ENCODE measurements around the gene CADM1.

CADM1 gene

DNA sequence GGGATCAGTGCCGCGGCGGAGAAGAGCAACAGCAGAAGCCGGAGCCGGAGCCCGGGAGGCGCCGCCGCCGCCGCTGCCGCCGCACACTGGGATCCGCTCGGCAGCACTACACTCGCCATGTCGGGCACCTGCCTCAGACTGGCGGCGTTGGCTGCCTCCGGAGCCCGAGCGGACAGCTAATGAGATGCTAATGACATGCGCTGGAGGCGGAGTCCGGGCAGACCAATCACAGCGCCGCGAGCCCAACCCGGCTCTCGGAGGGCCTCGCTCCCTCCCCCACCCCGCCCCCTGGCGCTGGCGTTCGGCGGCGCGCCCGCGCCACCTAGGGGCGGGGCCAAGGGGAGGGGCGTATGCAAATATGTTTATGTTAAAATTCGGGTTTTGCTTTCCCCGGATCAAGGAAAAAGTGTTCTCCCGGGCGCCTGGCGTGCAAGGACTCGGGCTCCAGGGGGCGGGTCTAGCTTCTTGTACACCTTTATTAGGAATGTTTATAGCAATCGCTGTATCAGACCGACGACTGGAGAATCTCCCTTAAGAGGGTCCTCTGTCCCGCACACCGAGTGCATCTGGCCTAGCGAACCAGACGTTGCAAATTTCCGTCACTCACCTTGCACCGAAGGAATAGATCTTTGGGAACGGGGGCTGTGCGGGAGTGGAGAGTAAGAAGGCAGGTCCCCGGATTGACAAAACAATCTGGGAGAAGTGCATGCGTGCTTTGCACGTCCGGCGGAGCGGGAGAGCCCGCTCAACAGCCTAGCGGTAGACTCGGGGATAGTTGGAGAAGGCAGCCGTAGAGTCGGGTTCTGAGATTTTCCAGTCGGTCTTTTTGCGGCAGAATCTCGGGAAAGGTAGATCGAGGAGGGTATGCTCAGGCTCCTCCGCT is at the start of gene CADM1:
CADM1 (minus strand) TSS at position 140 of the 883 bp plus-strand sequence.
- peak; percentile 60 for DNase-seq (ENCODE audit: low read depth)

DNA sequence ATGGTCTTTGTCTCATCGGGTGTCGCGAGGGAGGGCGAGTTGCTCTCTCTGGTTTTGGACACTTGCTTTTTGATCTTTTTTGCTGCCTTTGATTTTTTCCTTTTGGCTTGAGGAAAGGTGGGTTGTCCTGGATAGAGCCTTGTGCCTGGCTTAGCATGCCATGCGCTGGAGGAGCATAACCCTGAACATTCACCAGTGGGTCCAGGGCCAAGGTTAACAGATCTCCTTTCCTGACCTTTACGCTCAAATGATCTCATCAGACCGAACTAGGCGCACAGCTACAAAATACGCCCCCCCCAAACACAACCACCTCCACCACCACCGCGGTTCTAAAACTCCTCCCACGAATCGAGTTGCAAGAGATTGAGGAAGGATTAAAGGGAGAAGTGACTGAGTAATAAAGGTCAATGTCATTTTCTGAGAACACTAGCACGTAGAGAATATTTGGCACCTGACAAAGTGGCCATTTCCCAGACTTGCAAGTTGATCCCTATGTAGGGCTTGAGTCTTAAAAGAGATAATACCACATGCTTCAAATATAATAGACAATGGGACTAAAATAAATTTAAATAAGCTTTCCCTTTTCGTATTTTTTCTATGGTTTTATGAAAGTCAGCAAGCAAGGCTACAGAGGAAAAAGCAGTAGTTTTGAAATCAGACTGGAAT is 48.7 kb upstream of the CADM1 start:
- DNase-seq (ENCODE audit: low read depth) = no peak

DNA sequence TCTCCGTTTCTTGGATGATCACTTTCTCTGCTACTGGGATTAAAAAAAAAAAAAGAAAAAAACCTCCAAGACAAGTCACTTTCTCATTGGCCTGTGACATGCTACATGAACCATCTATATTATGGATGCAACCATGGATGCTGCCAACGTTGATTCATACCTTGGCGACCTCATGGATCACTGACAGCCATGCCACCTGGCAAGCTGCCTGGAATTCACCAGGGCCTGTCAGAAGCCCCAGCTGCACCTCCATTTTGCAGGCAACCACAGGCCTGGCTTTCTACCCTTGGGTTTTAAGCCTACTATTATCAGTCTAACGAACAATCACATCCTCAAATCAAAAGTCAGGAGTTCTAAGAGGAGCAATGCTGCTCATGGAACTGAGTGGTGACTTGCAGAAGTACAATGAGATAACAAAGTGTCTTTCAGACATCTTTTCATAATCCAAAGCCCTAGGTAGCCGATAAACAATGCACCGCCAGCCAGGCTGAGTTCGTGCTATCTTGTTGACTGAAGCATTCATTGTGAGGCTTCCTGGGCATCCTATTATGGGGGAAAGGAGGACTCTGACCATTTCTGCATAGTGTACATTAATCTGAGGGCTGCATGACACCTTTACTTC is 48.0 kb upstream of the CADM1 start:
- no peak for DNase-seq (ENCODE audit: low read depth)

DNA sequence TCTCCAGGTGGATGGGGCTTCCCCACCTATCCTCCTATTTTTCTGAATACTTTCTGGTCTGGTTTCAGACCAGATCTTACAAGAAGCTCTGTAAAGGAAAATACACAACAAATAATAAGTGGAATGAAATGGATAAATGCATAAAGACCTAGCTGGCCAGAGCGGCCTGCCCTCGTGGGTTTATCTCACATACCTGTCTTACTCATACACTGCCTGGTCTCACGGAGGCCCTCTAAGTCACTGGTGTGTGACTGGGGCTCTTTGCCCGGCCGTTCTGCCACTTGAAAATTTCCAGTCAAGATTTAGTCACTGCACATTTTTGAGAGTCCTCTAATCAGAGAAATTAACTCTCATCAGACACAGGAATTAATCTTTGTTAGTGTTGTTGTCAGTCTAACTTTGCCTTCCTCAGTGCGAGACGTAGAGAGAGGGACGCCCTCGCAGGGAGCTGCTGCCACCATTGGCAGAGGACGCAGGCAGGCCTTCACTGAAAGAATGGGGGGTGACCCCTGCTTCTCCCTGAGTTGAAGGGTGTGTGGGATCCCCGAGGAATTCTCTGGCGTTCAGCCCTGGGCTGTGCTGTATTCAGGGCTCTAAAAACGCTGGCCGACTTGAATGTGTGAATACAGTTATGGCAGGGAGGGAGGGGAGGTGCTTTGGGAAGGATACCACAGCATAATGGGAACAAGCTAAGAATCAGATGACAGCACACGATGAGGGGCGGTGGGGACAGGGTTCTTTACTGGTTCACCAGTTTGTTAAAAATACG is 46.3 kb upstream of the CADM1 start:
- no peak for DNase-seq (ENCODE audit: low read depth)

DNA sequence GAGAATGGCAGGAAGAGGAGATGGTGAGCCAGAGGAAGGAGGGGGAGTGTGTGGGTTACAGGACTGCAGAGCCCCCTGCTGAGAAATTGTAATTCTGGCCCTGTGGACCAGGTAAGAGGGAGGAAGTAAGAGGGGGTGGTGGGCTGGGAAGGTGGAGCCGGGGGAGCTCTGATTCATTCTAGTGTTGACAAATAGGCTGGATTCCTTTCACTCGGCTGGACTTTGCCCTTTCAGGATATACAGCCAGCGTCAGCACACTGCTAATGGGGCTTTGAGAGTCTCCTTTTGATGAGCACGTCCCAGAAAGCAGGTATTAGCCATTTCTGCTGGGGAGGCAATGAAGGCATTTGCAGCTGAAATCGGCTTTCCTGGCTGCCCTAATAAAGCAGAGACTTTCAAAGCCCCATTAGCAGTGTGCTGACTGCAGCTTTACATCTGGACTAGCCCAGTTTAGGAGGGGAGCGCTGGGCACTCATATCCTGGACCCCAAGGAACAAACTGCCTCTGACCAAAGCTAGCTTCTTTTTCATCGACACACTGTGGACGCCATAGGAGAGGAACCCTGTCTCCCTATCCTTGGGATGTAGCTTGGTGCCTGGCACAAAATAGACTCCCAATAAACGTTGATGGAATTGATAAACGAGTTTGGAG is 44.8 kb upstream of the CADM1 start:
- no peak for DNase-seq (ENCODE audit: low read depth)

DNA sequence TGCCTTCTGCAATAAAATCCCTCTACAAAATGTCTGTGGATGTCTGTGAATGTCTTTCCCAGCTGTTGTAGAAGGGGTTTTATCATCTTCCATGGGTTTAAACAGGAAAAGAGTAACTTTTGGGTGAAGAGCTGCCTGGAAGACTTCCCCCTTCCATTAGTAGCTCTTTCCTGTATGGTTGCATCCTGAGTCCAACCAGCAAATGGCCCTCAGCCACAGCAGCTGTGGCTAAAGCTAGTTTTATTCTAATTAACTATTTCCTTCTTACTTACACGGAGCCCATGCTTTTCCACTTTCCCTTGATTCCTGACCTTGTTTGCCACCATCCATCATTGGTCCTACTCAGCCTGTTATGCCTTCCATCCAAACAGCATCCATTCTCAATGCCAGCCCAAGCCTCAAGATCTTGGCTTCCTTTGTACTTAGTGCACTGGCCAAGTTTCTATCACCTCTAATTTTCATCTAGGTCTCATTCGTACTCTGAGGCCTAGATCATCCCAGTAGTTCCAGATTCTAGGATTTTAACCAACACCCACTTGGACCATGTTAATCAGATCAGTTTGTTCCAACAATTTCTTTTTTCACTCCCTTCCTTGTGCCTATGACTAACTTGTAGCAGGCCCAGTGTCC is 41.5 kb upstream of the CADM1 start:
- DNase-seq (ENCODE audit: low read depth) = no peak

DNA sequence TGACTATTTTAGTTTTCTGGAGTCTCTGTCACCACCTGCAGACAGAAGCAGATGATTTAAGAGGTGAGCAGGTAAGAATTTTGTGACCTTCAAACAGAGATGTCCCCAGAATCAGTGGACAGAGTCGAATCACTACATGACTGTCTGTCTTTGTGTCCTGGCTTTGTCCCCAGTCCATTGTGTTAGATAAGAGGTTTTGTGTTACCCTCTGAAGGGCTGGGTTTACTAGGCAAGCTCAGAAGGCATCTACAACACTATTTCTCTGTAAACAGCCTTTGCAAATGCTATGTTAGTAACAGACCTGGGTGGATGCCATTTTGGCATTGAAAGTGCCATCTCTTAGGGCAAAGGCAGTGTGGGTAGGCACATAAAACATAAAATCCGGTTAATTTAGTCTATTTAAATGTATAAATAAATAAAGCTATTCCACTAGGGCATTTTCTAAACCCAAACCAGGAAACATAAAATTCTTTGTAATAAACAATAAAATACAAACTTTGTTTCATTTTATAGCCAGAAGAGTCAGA is 40.3 kb upstream of the CADM1 start:
- no peak for DNase-seq (ENCODE audit: low read depth)

DNA sequence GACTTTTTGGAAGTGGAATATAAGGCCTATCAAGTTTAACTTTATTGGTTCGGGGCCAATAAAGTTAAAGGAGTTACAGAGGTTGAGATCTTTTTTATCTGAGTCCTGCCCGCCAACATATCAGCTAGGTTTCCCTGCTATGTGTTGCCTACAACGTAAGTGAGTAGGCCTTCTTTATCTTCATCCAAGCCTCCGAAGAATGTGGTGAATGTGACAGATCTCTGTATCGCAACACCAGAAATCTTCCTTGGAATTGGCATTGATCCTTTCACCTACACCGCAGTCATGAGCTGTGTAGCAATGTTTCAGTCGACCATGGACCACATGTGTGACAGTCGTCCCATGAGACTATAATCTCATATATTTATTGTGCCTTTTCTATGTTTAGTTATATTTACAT is 37.3 kb upstream of the CADM1 start:
- DNase-seq (ENCODE audit: low read depth) = no peak

DNA sequence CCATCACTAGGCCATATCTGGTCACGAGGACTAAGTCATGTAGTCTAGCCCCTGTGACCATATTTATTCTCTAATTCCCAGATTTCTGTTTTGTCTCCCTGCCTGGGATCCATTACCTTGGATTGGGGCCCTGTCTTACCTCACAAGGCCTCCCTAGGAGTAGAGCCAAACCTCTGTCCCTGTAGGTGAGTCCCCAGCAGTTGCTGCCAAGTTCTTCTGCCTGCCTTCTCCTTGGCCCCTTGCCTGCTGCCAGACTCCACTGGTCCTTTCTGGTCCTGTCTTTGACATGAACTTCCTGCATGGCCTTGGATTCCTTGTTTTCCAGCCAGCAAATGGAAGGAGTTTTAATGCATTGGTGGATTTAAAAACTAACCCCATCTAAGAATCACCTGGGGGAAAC is 35.6 kb upstream of the CADM1 start:
- no peak for DNase-seq (ENCODE audit: low read depth)

DNA sequence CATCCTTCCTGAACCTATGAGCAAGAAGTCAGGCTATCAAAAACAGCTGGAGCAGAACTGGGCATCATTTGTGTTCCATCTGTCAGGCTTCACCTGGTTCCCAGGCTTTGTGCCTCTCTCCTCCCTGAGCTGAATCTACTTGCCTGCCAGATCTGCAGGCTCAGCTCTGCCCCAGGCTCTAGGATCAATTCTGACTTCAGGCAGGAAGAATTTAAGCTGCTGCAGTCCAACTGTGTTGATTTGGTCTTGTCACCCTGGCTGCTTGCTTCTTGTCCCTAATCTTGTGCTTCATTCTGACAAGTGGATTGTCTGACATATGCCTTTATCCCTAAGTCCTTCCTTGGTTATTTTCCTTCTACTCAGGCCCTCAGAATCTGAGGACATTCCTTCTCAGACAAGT is 31.6 kb upstream of the CADM1 start:
- no peak for DNase-seq (ENCODE audit: low read depth)

DNA sequence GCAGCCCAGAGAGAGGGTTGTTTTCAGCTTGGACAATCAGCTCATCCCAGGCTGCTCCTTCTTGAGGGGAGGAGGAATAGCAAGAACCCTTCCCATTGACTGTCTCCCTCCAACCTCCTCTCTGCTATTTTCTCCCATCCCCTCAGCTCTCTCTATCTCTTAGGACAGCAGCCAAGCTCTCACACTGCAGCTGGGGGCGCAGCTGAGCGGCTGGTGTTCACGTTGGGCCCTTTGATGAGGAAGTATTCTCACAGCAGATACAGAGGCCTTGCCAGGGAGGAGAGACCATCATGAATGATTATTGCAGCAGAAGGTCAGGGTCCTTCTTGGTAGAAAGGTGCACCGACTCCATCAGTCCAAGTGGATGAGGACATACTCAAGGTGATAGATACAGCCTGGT is 26.5 kb upstream of the CADM1 start:
- no peak for DNase-seq (ENCODE audit: low read depth)

DNA sequence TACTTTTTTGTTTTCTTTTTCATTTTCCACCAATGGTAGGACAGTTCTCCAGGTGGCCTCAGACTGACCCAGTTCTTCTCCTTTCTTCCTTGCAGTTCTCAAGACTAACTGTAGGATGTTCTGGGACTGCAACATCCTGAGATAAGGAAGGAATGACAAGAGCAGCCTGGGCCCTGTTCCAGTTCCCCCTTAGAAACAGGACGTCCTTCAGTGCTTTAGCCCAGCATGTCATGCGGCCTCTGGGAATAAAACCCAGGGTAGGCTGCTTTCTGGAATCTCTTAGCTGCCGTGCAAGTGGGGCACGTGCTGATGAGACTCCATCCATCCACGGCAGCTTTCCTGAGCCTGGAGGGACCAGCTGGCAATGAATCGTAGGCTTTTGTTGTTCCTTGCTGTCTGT is 24.0 kb upstream of the CADM1 start:
- no peak for DNase-seq (ENCODE audit: low read depth)

DNA sequence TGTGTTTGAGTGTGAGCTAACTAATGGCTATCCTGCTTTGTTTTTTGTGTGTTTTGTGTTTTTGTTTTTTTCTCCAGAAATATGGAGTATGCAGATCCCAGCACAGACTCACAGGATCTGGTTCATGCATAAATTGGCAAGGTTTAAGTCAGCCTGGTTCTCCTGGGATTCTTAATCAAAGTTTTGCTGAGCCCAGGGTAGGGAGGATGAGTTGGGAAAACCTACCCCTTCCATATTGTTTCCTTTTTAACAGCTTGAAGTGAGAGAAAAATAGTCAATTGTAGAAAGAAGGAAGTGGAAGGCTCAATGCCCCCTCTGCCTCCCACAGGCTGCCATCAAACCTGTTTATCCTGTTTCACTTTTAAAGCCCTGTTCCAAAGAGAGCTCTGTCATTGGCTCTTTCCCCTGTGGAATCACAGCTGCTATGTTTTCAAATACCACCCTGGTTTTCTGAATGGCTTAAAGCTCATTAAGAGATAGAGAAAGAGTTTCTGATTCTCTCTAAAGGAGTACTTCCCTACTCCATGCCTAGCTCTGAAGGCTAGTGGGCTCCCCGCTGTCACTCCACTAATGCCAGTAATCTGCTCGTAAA is 23.4 kb upstream of the CADM1 start:
- DNase-seq (ENCODE audit: low read depth) = no peak

DNA sequence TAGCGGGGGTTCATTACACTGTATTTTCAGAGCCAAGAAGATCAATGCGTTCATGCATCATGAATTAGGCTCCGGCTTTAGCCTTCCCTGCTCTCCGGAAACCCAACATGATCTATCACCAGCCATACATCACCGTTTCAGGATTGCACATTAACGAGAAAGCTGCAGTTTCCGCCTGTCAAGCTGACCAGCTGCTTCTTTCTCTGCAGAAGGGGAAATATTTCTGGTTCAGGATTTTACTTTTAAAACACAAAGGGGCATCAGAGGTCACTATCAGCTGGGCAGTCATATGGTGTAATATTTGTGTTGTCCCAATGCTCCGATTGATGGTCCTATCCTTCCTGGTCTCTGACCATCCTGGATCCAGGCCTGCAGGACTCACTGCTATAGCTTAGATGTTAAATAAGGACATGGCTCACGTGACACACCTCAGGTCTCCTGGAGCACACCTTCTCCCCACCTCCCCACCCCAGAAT is 21.4 kb upstream of the CADM1 start:
- no peak for DNase-seq (ENCODE audit: low read depth)

DNA sequence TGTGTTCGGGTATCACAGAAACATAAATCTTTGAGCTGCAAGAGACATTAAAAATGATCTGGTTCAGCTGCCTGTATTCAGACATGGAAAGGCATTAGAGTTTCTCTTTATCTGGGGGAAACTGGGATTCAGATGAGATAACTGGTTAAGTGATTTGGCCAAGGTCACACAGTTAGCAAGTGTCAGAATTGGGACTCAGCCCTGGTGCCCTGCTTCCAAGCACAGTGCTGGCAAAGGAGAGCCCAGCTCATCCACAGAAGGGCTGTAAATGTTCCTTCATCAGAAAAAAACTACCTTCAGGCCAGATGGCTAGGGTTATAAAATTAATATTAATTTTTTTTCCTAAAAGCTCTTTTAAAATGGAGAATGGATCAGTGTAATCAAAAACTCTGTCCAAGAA is 20.4 kb upstream of the CADM1 start:
- no peak for DNase-seq (ENCODE audit: low read depth)

DNA sequence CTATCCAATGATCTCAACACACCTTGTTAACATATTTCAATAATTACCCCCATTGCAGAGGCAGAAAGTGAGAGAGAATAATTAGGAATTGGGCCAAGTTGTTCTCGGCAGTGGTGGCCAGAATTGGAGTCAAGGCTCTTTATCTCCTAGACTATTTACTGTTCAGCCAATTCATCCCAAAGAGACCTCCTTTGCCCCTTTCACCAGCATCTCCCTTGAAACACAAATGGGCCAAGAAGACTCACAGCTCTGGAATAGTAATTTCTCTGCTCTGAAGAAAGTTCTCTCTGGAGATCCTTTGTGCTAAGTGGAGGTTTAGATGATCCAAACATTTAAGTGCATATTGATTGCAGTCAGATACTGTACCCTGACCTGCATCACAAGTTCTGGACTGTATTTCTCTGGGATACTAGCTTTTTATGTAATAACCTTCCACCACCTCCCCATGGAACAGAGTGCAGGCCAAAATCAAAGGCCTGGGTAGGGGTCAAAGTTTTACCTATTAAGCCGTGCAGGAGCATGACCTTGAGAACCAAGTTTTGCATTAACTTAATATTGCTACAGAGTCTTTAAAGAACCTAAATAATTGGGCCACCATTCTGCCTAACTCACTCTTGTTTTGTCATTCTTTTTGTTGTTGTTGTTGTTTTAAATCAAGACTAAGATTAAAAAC is 19.6 kb upstream of the CADM1 start:
- DNase-seq (ENCODE audit: low read depth) = no peak

DNA sequence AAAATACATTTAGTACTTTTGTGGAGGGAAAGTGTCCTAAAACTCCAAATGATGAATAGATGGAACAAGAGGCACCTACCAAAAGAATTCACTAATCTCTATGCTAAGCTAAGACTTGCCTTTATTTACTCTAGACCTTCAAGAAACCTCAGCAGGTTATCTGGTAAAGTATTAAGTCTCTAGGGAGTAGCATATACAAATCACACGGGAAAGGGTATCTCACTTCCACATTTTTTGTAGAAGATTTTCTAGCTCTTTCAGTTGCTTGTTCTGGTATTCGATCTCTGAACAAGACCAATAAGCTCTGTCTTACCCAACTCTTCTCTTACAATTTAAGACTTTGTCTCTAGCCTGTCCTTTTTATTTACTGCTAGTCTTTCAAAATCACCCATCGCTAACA is 18.1 kb upstream of the CADM1 start:
- no peak for DNase-seq (ENCODE audit: low read depth)

DNA sequence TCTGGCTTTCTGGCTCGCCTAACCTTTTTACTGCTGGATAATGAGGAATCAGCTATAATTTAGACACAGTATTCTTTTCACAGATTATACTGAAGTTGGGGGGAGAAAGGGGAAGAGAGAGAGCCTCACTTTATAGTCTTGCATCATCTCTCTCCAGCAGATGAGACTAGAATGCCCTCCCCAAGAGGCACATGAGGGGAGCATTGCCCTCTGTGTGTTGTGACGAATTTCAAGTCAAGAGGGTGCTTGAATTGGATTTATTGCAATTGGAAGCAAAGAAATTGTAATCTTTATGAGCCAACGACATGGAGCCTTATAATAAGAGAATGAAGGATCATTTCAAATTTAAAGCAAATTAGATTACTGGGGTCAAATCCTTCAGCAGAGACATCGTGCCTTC is 17.6 kb upstream of the CADM1 start:
- DNase-seq (ENCODE audit: low read depth) = no peak

DNA sequence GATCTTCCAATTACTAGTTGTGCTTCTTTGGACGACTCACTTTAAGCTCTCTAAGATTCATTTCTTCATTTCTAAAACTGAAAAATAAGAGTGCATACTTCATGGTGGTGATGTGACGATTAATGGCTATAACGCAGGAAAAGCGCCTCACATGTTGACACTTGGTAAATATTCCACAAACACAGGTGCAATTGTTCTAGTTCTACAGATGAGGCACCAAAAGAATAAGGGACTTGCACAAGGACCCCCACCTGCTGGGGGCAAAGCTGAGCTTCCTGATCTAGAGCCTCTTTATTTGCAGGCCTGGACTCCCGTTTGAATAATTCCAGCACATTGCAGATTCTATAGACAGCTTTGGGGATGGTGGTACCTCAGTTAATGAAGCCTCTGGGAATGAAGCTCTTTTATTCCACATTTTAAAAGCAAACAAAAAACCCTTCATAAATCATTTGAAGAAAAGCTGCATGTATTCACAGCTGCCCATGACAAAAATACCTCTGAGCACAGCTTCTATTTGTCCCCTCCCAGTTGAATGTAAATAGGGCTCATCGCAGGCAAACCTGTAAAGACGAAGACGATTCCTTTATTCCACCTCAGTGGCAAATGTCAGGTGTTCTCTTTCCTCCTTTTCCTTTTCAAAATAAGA is 14.9 kb upstream of the CADM1 start:
- DNase-seq (ENCODE audit: low read depth) = no peak
